HG03439 (cell line): Measurements from ENCODE around the gene COG2.
"Not testable (repeated sequence)": the region's sequence is repeated elsewhere in the genome, so short reads cannot be mapped to it uniquely, and the experiment has no call there.

Experiments
- ATAC-seq: cut with Tn5 transposase; IDR thresholded peaks from one replicate; pipeline ENCODE4 v1.9.1; 2021; ENCODE audit warnings: mild to moderate bottlenecking, moderate library complexity; ENCODE audit not compliant: unreplicated experiment

COG2 gene

GRCh38 chr1:230674581-230674980 lies 32.3 kb downstream of the COG2 start:
- no peak for ATAC-seq

- no peak for ATAC-seq
These were observed 34.9 kb downstream of the COG2 start for GRCh38 chr1:230677200-230677599.

GRCh38 chr1:230679192-230679591 lies 36.9 kb downstream of the COG2 start:
- no peak for ATAC-seq

- ATAC-seq = no peak
These were observed 37.5 kb downstream of the COG2 start for GRCh38 chr1:230679825-230680224.

GRCh38 chr1:230680300-230681025 lies 38.2 kb downstream of the COG2 start:
- ATAC-seq = no peak

GRCh38 chr1:230681599-230681998 lies 39.3 kb downstream of the COG2 start:
- no peak for ATAC-seq

- no peak for ATAC-seq
These were observed 40.0 kb downstream of the COG2 start for GRCh38 chr1:230682274-230682673.

- no peak for ATAC-seq
These were observed 40.8 kb downstream of the COG2 start for GRCh38 chr1:230682882-230683610.

- ATAC-seq = no peak
These were observed 41.9 kb downstream of the COG2 start for GRCh38 chr1:230684146-230684545.

GRCh38 chr1:230684998-230685397 lies 42.7 kb downstream of the COG2 start:
- no peak for ATAC-seq

- ATAC-seq = no peak
These were observed 44.5 kb downstream of the COG2 start for GRCh38 chr1:230686747-230687146.

GRCh38 chr1:230690101-230690500 lies 47.8 kb downstream of the COG2 start:
- ATAC-seq = no peak

- no peak for ATAC-seq
These were observed 49.3 kb downstream of the COG2 start for GRCh38 chr1:230691615-230692014.

- ATAC-seq = no peak
These were observed 50.9 kb downstream of the COG2 start for GRCh38 chr1:230693221-230693620.

- no peak for ATAC-seq
These were observed 51.5 kb downstream of the COG2 start for GRCh38 chr1:230693777-230694176.

GRCh38 chr1:230694464-230694863 lies 52.2 kb downstream of the COG2 start:
- ATAC-seq = no peak

- ATAC-seq = no peak
These were observed 52.7 kb downstream of the COG2 start for GRCh38 chr1:230694991-230695390.

GRCh38 chr1:230696218-230696617 lies 53.9 kb downstream of the COG2 start:
- no peak for ATAC-seq

- no peak for ATAC-seq
These were observed 54.6 kb downstream of the COG2 start for GRCh38 chr1:230696722-230697437.

- no peak for ATAC-seq
These were observed 55.8 kb downstream of the COG2 start for GRCh38 chr1:230698130-230698529.

GRCh38 chr1:230698964-230699363 lies 56.7 kb downstream of the COG2 start:
- ATAC-seq = not testable (repeated sequence)

GRCh38 chr1:230699716-230700115 lies 57.4 kb downstream of the COG2 start:
- ATAC-seq = no peak
